Stomach (tissue), 9 donors: ENCODE measurements around the gene LAMTOR4. TPM values are rescaled to one million over a fixed set of nuclear protein-coding genes. Genes with fewer than 3 reads are reported as not detected.
A peak's percentile ranks its signal among the peaks of the same experiment; 100 is the strongest.

Experiments
- DNase-seq, 2 donors: peaks; one replicate each; pipeline versions ENCODE4 v3.0.0 to v3.0.0-alpha.2; 2013 to 2019
- H3K27ac ChIP-seq, 5 donors: fragments of 200-600 bp in 4 of 5; sonication (generic) in 4 of 5; one replicate each; pipeline ENCODE4 v1.5.1; 2013 to 2019; ENCODE audit warnings: mild to moderate bottlenecking in 1 of 5, moderate library complexity in 1 of 5
- H3K27me3 ChIP-seq, 3 donors: fragments of 200-600 bp; sonication (generic); one replicate each; pipeline ENCODE4 v1.5.1; 2017 to 2019; ENCODE audit warnings: mixed run types in 1 of 3
- H3K36me3 ChIP-seq, 4 donors: fragments of 200-600 bp; sonication (generic); 1 replicate in 3 of 4; 2 replicates in 1 of 4; pipeline ENCODE4 v1.5.1; 2016 to 2019
- H3K4me1 ChIP-seq, 4 donors: fragments of 200-600 bp; sonication (generic); one replicate each; pipeline ENCODE4 v1.5.1; 2016 to 2019
- H3K4me3 ChIP-seq, 4 donors: fragments of 200-600 bp; sonication (generic) in 3 of 4; one replicate each; pipeline ENCODE4 v1.5.1; 2016 to 2019; ENCODE audit warnings: mild to moderate bottlenecking in 1 of 4
- H3K9me3 ChIP-seq, 4 donors: fragments of 200-600 bp; sonication (generic); one replicate each; pipeline ENCODE4 v1.5.1; 2016 to 2019
- EP300 ChIP-seq: sonication (generic); formaldehyde crosslinking; IDR thresholded peaks from one replicate; pipeline ENCODE4 v1.6.1; 2017; ENCODE audit warnings: antibody characterized with exemption
- POLR2A ChIP-seq, 4 donors: fragments of 450-650 bp; IDR thresholded peaks; one replicate each; pipeline ENCODE4 v1.6.1; 2016; ENCODE audit warnings: antibody characterized with exemption in 4 of 4, control low read depth in 2 of 4, mild to moderate bottlenecking in 1 of 4, moderate library complexity in 1 of 4
- POLR2AphosphoS5 ChIP-seq, 3 donors: sonication (generic); formaldehyde crosslinking; IDR thresholded peaks; one replicate each; pipeline ENCODE4 v1.6.1; 2016; ENCODE audit warnings: antibody characterized with exemption in 3 of 3
- WGBS, 5 donors: extraction: QIAGEN DNeasy Blood & Tissue Kit in 3 of 5; methylation state at CpG; one replicate each; pipeline versions ENCODE4 v1.1.5 to v1.1.7; 2013 to 2018; 5-methylcytosine and 5-hydroxymethylcytosine counted together
- intact Hi-C: fragments of 100-400 bp; cut with DNase I; formaldehyde crosslinking; loops from one replicate; pipeline ENCODE4 v1.15.1; 2023; ENCODE audit warnings: low total_unique reads
- polyA plus RNA-seq, 3 donors: library from polyadenylated mRNA; stranded (reverse); fragments of 200-250 nt; gene quantifications; one replicate each; pipeline ENCODE4 v1.2.3, GENCODE V29; 2013
- total RNA-seq, 5 donors: library from RNA; depleted of rRNA; stranded (reverse); fragments of >200 nt; gene quantifications; one replicate each; pipeline versions ENCODE4 v1.1.0 to v1.2.3, GENCODE V29; 2014 to 2016
- TF ChIP-seq, protein P1 (sequence below), 7 experiments: fragments of 450-650 bp in 4 of 7; fragments of 200-600 bp in 3 of 7; sonication (generic) in 3 of 7; IDR thresholded peaks; one replicate each; pipeline ENCODE4 v1.5.1; 2016 to 2019; ENCODE audit warnings: antibody characterized with exemption in 7 of 7, control low read depth in 2 of 7, mild to moderate bottlenecking in 1 of 7
- donor health status: healthy with polysubstance abuse.
- donor health status: Bipolar disorder and iron deficiency.
- donor health status: healthy.

Gene LAMTOR4
- total and polyA plus RNA-seq, 8 donors = 26.3 to 889 (median 274) TPM

DNA sequence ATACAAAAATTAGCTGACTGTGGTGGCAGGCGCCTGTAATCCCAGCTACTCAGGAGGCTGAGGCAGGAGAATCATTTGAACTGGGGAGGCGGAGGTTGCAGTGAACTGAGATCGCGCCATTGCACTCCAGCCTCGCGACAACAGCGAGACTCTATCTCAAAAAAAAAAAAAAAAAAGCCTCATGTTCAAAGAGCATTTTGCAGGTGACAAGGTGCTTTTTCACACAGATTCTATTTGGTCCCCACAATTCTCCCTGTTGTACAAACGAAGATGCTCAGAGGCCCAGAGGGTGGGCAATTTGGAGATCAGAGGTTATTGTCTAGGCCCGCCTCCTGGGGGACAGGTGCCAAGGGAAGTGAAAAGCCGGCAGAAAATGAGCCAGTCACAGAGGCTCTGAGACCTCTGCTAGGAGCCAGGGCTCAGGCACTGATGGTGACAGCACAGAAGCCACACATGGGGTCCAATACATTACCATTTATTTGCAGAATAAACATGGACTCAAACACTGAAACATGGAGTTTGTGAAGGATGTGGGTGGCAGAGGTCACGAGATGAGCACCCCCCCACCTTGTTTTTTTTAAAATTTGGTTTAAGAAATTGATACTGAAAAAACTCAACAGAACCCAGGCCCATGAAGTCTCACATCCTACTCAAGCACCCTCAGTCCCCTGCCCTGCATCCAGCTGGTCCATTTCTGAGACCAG is 20.6 kb downstream of the LAMTOR4 start:
- Histone ChIP-seq H3K27me3 (peaks cover 9 to 79% (median 19%) of the 10 kb centered on the region in 3 donors), H3K36me3 (no peaks in the 10 kb centered on the region), H3K4me3 (no peak overlapping the region), H3K9me3 (no peaks in the 10 kb centered on the region), H3K4me1 (peaks cover 26 to 45% (median 33%) of the 10 kb centered on the region in 4 donors), H3K27ac (no peak overlapping the region)
- no peak for DNase-seq
- WGBS, 5 donors = 77 to 86% (median 82%) methylated on average over 11 of the region's 11 CpGs
- intact Hi-C loops = no loop called here
- TF ChIP-seq EP300 = no peak
- TF ChIP-seq, protein P1, sequence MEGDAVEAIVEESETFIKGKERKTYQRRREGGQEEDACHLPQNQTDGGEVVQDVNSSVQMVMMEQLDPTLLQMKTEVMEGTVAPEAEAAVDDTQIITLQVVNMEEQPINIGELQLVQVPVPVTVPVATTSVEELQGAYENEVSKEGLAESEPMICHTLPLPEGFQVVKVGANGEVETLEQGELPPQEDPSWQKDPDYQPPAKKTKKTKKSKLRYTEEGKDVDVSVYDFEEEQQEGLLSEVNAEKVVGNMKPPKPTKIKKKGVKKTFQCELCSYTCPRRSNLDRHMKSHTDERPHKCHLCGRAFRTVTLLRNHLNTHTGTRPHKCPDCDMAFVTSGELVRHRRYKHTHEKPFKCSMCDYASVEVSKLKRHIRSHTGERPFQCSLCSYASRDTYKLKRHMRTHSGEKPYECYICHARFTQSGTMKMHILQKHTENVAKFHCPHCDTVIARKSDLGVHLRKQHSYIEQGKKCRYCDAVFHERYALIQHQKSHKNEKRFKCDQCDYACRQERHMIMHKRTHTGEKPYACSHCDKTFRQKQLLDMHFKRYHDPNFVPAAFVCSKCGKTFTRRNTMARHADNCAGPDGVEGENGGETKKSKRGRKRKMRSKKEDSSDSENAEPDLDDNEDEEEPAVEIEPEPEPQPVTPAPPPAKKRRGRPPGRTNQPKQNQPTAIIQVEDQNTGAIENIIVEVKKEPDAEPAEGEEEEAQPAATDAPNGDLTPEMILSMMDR (IDR thresholded peaks at IDR 0.05) = no peak
- TF ChIP-seq POLR2A (IDR thresholded peaks at IDR 0.05) = no peak
- TF ChIP-seq POLR2AphosphoS5 (IDR thresholded peaks at IDR 0.05) = no peak

DNA sequence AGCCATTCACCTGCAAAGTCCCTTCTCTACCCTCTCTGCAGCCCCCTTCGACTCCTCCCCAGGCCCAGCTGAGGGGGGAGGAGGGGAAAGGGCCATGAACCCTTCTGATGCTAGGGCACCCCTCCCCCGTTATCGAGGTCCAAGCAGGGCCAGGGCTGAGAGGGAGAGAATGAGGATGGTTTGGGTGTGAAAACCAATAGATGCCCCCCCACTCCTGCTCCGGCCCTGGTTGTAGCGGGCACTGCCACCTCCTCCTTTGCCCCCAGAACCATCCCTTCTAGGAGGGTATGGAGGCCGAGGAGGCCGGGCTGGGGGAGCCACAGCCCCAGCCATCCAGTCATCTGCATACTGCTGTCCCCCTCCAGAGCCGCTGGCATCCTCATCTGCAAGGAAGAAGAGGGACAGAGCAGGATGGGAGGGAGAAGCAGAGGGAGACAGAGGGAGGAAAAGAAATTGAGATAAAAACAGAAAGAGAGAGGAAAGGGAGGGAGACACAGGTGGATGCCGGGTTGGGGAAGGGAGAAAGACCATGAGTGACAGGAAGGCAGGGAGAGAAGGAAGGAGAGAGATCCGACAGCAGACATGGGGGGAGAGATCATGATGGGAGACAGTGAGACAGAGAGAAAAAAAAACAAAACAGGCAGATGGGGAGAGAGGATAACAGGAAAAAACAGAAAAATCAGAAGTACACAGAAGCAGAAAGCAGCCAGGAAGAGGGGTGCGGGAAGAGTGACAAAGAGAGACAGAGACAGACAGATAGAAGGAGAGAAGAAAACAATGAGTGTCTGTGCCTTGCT is 21.6 kb downstream of the LAMTOR4 start:
- DNase-seq = no peak
- Histone ChIP-seq H3K4me1 (peaks cover 26 to 45% (median 33%) of the 10 kb centered on the region in 4 donors), H3K27me3 (peaks cover 9 to 76% (median 19%) of the 10 kb centered on the region in 3 donors), H3K9me3 (no peaks in the 10 kb centered on the region), H3K27ac (no peak overlapping the region), H3K4me3 (no peak overlapping the region), H3K36me3 (no peaks in the 10 kb centered on the region)
- TF ChIP-seq POLR2A (IDR thresholded peaks at IDR 0.05) (no peak), EP300 (no peak), POLR2AphosphoS5 (IDR thresholded peaks at IDR 0.05) (no peak)
- TF ChIP-seq, protein P1 (IDR thresholded peaks at IDR 0.05) = no peak
- WGBS, 5 donors = 79 to 90% (median 87%) methylated on average over 11 of the region's 11 CpGs
- intact Hi-C loops = no loop called here

DNA sequence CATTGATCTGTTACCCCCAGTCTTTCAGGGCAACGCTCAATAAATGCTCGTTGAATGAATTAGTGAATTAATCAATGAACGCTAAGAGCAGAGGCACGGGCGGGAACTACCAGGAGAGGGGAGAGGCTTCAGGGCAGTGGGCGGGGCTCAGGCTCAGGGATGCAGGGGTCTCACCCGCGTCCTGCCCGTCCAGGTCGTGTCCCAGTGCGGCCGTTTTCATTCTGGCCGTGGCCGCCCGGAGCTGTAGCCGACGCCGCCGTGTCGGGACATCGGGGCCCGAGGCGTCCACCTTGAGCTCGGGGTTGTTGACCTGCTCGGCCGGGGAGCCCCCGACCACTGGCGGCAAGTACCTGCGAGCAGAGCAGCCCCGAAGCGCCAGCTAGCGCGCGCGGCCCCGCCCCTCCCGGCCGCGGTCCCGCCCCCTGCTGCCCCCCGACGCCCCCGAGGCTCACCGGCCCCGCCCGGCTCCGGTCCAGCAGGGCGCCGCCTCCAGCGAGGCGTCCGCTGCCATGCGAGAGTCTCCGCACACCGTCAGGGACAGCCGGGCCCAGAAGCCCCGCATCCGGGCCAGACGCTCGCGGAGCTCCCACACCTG is 22.5 kb downstream of the LAMTOR4 start:
- no peak overlapping the region for H3K27ac ChIP-seq
- intact Hi-C loops = no loop called here
- H3K4me1 ChIP-seq = peaks cover 26 to 45% (median 33%) of the 10 kb centered on the region in 4 donors
- 2 to 15% (median 5%) methylated on average over 20 to 61 of the region's 61 CpGs for WGBS, 5 donors
- peak in 1 of 2 donors; percentile 74 for DNase-seq
- no peaks in the 10 kb centered on the region for H3K9me3 ChIP-seq
- peaks cover 9 to 69% (median 19%) of the 10 kb centered on the region in 3 donors for H3K27me3 ChIP-seq
- no peak for TF ChIP-seq POLR2A (IDR thresholded peaks at IDR 0.05)
- no peak for TF ChIP-seq POLR2AphosphoS5 (IDR thresholded peaks at IDR 0.05)
- TF ChIP-seq, protein P1 (IDR thresholded peaks at IDR 0.05) = no peak
- no peak for TF ChIP-seq EP300
- peak overlapping the region; percentile 45 to 56 (median 48) for H3K4me3 ChIP-seq
- no peaks in the 10 kb centered on the region for H3K36me3 ChIP-seq

DNA sequence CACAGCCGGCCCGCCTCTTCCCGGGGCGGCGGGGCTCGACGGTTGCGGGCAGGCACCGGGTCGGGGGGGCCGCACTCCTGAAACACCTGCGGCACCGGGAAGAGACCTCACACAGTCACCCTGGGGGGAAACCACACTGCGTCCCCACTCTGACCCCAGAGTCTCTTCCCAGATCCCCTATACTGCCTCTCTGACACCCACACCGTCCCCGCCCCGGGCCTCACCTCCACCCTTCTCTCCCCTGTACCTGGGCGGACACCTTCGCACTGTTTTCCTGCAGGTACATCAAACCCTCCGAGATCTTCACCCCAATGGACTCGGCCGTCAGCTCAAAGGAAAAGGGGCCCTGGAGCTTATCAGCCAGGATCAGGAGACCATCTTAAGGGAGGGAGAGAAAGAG is 23.1 kb downstream of the LAMTOR4 start:
- Histone ChIP-seq H3K27me3 (peaks cover 9 to 62% (median 19%) of the 10 kb centered on the region in 3 donors), H3K36me3 (no peaks in the 10 kb centered on the region), H3K4me3 (peak overlapping the region; percentile 45 to 56 (median 48)), H3K27ac (no peak overlapping the region), H3K9me3 (no peaks in the 10 kb centered on the region), H3K4me1 (peaks cover 28 to 46% (median 33%) of the 10 kb centered on the region in 4 donors)
- WGBS, 5 donors = 19 to 65% (median 28%) methylated on average over 8 to 22 of the region's 22 CpGs
- TF ChIP-seq EP300 = no peak
- TF ChIP-seq, protein P1 (IDR thresholded peaks at IDR 0.05) = no peak
- no peak for TF ChIP-seq POLR2AphosphoS5 (IDR thresholded peaks at IDR 0.05)
- no peak for TF ChIP-seq POLR2A (IDR thresholded peaks at IDR 0.05)
- intact Hi-C loops = no loop called here
- DNase-seq = no peak
